ENCODE data around the gene CCNL2.

DNA sequence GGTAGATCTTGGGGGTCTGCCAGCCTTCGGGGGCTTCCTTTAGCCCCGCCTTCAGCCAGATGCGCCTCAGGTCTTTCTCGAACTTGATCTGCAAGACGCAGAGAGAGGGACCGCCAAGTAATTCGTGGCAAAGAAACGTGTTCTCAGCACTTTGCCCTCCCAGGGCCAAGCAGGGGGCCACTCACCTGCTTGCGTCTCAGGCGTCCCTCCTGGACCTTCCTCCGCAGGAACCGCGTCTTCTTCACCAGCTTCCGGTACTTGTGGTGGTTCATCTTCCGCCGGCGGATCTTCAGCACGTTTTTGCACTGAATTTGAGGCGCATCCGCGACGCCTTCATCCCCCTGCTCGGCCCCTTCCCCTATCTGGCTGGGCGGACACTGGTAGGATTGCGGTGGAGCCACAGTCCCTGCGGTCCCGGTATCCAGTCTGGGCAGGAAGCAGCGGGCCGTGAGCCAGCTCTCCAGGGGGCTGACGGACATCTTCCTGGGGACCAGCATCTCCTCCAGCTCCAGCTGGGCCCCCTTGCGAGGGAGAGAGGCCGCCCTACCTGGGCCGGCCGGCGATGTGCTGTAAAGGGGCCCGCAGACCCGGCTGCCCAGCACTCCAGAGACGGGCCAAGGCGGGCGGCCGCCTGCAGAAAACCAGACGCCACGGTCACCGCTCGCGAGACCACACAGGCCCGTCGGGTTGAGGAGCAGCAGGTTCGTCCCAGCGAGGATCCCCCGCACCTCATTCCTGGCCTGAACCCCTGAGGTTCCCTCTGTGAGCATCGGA is 25.1 kb downstream of the CCNL2 start:
- TF ChIP-seq CREB1 (CRISPR knock-in tag; IDR thresholded peaks at IDR 0.05; ENCODE audit: low read depth) (no peak), EZH2phosphoT487 (IDR thresholded peaks at IDR 0.05; ENCODE audit: unreplicated experiment) (no peak), STAT1 (IDR thresholded peaks at IDR 0.05; ENCODE audit: unreplicated experiment) (no peak), EZH2 (IDR thresholded peaks at IDR 0.05; ENCODE audit: low read depth, unreplicated experiment) (no peak), JUNB (IDR thresholded peaks at IDR 0.05; ENCODE audit: unreplicated experiment) (no peak), POLR2AphosphoS5 (IDR thresholded peaks at IDR 0.05; ENCODE audit: low read depth) (no peak)
- TF ChIP-seq, protein P1, sequence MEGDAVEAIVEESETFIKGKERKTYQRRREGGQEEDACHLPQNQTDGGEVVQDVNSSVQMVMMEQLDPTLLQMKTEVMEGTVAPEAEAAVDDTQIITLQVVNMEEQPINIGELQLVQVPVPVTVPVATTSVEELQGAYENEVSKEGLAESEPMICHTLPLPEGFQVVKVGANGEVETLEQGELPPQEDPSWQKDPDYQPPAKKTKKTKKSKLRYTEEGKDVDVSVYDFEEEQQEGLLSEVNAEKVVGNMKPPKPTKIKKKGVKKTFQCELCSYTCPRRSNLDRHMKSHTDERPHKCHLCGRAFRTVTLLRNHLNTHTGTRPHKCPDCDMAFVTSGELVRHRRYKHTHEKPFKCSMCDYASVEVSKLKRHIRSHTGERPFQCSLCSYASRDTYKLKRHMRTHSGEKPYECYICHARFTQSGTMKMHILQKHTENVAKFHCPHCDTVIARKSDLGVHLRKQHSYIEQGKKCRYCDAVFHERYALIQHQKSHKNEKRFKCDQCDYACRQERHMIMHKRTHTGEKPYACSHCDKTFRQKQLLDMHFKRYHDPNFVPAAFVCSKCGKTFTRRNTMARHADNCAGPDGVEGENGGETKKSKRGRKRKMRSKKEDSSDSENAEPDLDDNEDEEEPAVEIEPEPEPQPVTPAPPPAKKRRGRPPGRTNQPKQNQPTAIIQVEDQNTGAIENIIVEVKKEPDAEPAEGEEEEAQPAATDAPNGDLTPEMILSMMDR (conservative IDR thresholded peaks at IDR 0.05; ENCODE audit: low read depth in 2 of 2) = no peak
- TF ChIP-seq, protein P2, sequence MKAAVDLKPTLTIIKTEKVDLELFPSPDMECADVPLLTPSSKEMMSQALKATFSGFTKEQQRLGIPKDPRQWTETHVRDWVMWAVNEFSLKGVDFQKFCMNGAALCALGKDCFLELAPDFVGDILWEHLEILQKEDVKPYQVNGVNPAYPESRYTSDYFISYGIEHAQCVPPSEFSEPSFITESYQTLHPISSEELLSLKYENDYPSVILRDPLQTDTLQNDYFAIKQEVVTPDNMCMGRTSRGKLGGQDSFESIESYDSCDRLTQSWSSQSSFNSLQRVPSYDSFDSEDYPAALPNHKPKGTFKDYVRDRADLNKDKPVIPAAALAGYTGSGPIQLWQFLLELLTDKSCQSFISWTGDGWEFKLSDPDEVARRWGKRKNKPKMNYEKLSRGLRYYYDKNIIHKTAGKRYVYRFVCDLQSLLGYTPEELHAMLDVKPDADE (IDR thresholded peaks at IDR 0.05) = no peak
- TF ChIP-seq, protein P3, sequence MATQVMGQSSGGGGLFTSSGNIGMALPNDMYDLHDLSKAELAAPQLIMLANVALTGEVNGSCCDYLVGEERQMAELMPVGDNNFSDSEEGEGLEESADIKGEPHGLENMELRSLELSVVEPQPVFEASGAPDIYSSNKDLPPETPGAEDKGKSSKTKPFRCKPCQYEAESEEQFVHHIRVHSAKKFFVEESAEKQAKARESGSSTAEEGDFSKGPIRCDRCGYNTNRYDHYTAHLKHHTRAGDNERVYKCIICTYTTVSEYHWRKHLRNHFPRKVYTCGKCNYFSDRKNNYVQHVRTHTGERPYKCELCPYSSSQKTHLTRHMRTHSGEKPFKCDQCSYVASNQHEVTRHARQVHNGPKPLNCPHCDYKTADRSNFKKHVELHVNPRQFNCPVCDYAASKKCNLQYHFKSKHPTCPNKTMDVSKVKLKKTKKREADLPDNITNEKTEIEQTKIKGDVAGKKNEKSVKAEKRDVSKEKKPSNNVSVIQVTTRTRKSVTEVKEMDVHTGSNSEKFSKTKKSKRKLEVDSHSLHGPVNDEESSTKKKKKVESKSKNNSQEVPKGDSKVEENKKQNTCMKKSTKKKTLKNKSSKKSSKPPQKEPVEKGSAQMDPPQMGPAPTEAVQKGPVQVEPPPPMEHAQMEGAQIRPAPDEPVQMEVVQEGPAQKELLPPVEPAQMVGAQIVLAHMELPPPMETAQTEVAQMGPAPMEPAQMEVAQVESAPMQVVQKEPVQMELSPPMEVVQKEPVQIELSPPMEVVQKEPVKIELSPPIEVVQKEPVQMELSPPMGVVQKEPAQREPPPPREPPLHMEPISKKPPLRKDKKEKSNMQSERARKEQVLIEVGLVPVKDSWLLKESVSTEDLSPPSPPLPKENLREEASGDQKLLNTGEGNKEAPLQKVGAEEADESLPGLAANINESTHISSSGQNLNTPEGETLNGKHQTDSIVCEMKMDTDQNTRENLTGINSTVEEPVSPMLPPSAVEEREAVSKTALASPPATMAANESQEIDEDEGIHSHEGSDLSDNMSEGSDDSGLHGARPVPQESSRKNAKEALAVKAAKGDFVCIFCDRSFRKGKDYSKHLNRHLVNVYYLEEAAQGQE (IDR thresholded peaks at IDR 0.05; ENCODE audit: unreplicated experiment) = no peak
- TF ChIP-seq, protein P4, sequence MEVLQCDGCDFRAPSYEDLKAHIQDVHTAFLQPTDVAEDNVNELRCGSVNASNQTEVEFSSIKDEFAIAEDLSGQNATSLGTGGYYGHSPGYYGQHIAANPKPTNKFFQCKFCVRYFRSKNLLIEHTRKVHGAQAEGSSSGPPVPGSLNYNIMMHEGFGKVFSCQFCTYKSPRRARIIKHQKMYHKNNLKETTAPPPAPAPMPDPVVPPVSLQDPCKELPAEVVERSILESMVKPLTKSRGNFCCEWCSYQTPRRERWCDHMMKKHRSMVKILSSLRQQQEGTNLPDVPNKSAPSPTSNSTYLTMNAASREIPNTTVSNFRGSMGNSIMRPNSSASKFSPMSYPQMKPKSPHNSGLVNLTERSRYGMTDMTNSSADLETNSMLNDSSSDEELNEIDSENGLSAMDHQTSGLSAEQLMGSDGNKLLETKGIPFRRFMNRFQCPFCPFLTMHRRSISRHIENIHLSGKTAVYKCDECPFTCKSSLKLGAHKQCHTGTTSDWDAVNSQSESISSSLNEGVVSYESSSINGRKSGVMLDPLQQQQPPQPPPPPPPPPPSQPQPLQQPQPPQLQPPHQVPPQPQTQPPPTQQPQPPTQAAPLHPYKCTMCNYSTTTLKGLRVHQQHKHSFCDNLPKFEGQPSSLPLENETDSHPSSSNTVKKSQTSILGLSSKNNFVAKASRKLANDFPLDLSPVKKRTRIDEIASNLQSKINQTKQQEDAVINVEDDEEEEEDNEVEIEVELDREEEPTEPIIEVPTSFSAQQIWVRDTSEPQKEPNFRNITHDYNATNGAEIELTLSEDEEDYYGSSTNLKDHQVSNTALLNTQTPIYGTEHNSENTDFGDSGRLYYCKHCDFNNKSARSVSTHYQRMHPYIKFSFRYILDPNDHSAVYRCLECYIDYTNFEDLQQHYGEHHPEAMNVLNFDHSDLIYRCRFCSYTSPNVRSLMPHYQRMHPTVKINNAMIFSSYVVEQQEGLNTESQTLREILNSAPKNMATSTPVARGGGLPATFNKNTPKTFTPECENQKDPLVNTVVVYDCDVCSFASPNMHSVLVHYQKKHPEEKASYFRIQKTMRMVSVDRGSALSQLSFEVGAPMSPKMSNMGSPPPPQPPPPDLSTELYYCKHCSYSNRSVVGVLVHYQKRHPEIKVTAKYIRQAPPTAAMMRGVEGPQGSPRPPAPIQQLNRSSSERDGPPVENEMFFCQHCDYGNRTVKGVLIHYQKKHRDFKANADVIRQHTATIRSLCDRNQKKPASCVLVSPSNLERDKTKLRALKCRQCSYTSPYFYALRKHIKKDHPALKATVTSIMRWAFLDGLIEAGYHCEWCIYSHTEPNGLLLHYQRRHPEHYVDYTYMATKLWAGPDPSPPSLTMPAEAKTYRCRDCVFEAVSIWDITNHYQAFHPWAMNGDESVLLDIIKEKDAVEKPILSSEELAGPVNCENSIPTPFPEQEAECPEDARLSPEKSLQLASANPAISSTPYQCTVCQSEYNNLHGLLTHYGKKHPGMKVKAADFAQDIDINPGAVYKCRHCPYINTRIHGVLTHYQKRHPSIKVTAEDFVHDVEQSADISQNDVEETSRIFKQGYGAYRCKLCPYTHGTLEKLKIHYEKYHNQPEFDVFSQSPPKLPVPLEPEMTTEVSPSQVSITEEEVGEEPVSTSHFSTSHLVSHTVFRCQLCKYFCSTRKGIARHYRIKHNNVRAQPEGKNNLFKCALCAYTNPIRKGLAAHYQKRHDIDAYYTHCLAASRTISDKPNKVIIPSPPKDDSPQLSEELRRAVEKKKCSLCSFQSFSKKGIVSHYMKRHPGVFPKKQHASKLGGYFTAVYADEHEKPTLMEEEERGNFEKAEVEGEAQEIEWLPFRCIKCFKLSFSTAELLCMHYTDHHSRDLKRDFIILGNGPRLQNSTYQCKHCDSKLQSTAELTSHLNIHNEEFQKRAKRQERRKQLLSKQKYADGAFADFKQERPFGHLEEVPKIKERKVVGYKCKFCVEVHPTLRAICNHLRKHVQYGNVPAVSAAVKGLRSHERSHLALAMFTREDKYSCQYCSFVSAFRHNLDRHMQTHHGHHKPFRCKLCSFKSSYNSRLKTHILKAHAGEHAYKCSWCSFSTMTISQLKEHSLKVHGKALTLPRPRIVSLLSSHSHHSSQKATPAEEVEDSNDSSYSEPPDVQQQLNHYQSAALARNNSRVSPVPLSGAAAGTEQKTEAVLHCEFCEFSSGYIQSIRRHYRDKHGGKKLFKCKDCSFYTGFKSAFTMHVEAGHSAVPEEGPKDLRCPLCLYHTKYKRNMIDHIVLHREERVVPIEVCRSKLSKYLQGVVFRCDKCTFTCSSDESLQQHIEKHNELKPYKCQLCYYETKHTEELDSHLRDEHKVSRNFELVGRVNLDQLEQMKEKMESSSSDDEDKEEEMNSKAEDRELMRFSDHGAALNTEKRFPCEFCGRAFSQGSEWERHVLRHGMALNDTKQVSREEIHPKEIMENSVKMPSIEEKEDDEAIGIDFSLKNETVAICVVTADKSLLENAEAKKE (CRISPR knock-in tag; IDR thresholded peaks at IDR 0.05) = no peak
